ENCODE measurements around the gene TTLL5. TPM values are rescaled to one million over a fixed set of nuclear protein-coding genes. Genes with fewer than 3 reads are reported as not detected.
A peak's percentile ranks its signal among the peaks of the same experiment; 100 is the strongest.

TTLL5 gene
- total RNA-seq, 1 donor from 2014 or later: 43.1 TPM

DNA sequence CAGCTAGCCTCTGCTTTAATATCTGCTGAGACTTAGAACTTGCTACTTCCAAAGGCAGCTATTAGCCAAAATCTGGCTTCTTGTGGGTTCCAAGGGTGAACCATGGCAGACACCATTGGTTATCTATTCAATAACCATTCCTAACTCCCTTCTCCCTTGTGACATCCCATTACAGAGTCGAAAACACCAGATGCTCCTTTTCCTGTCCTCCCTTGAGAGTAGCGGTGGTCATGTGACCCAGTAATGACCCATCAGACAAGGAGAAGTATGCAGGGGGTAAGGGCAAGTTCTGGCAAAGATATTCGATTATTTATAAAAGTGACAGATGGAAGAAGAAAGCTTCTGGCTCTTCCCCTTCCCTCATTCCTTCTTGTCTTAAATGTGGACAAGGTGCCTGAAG, 300.6 kb downstream of the TTLL5 start:
- Mint-ChIP-seq H3K27ac (ENCODE audit: unreplicated experiment) (peak overlapping the region; percentile 93), H3K27me3 (ENCODE audit: unreplicated experiment) (peaks cover 4% of the 10 kb centered on the region), H3K36me3 (ENCODE audit: unreplicated experiment) (peaks cover 16% of the 10 kb centered on the region), H3K4me1 (ENCODE audit: low read depth, unreplicated experiment) (peaks cover 43% of the 10 kb centered on the region), H3K9me3 (ENCODE audit: unreplicated experiment) (peaks cover 21% of the 10 kb centered on the region), H3K4me3 (ENCODE audit: unreplicated experiment) (peak overlapping the region; percentile 26)
- TF ChIP-seq, protein P1, sequence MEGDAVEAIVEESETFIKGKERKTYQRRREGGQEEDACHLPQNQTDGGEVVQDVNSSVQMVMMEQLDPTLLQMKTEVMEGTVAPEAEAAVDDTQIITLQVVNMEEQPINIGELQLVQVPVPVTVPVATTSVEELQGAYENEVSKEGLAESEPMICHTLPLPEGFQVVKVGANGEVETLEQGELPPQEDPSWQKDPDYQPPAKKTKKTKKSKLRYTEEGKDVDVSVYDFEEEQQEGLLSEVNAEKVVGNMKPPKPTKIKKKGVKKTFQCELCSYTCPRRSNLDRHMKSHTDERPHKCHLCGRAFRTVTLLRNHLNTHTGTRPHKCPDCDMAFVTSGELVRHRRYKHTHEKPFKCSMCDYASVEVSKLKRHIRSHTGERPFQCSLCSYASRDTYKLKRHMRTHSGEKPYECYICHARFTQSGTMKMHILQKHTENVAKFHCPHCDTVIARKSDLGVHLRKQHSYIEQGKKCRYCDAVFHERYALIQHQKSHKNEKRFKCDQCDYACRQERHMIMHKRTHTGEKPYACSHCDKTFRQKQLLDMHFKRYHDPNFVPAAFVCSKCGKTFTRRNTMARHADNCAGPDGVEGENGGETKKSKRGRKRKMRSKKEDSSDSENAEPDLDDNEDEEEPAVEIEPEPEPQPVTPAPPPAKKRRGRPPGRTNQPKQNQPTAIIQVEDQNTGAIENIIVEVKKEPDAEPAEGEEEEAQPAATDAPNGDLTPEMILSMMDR (IDR thresholded peaks at IDR 0.05; ENCODE audit: partially characterized antibody, unreplicated experiment): no peak
- DNase-seq: peak; percentile 47

DNA sequence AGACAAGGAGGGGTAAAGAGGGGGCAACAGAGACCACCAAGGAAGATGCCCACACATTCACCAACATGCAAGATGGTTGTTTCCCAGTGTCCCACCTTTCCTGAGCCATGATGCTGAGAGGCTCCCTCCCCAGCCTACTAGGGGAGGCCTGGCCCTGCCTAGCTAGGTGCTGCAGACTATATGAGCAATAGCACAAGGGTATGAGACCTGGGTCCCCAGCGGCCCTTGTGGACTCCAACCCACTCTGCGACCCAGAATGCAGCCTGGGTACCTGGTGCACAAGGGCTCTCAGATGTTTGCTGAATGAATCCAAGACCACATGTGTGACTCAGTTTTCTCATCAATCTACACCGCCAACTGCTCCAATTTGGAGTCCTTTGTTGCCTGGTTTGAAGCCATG, 306.8 kb downstream of the TTLL5 start:
- TF ChIP-seq, protein P1 (IDR thresholded peaks at IDR 0.05; ENCODE audit: partially characterized antibody, unreplicated experiment): no peak
- no peak overlapping the region for H3K4me3 Mint-ChIP-seq (ENCODE audit: unreplicated experiment)
- peaks cover 10% of the 10 kb centered on the region for H3K36me3 Mint-ChIP-seq (ENCODE audit: unreplicated experiment)
- H3K27me3 Mint-ChIP-seq (ENCODE audit: unreplicated experiment): peaks cover 18% of the 10 kb centered on the region
- peaks cover 46% of the 10 kb centered on the region for H3K4me1 Mint-ChIP-seq (ENCODE audit: low read depth, unreplicated experiment)
- DNase-seq: no peak
- H3K27ac Mint-ChIP-seq (ENCODE audit: unreplicated experiment): no peak overlapping the region
- peaks cover 3% of the 10 kb centered on the region for H3K9me3 Mint-ChIP-seq (ENCODE audit: unreplicated experiment)

DNA sequence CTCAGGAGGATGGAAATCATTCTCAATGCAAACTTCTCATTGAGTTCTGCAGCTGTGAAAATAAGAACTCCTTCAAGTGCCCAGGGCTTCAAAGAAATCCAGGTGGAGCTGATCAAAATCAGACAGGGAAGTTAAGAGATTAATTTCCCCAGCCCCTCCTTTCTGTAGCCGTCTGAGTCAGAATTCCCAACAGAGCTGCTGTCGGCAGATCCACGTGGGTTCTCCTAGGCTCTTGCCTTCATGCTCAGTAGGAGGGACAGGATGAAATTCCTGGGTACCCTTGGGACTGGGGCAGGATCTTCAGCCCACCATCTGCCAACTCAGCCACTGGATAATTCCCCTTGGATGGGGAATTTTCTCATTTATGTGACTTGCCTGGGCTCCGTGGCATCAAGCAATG, 307.4 kb downstream of the TTLL5 start:
- TF ChIP-seq, protein P1 (IDR thresholded peaks at IDR 0.05; ENCODE audit: partially characterized antibody, unreplicated experiment): no peak
- Mint-ChIP-seq H3K27ac (ENCODE audit: unreplicated experiment) (peak overlapping the region; percentile 86), H3K36me3 (ENCODE audit: unreplicated experiment) (peaks cover 10% of the 10 kb centered on the region), H3K9me3 (ENCODE audit: unreplicated experiment) (peaks cover 3% of the 10 kb centered on the region), H3K4me3 (ENCODE audit: unreplicated experiment) (peak overlapping the region; percentile 39), H3K4me1 (ENCODE audit: low read depth, unreplicated experiment) (peaks cover 51% of the 10 kb centered on the region), H3K27me3 (ENCODE audit: unreplicated experiment) (peaks cover 18% of the 10 kb centered on the region)
- no peak for DNase-seq

DNA sequence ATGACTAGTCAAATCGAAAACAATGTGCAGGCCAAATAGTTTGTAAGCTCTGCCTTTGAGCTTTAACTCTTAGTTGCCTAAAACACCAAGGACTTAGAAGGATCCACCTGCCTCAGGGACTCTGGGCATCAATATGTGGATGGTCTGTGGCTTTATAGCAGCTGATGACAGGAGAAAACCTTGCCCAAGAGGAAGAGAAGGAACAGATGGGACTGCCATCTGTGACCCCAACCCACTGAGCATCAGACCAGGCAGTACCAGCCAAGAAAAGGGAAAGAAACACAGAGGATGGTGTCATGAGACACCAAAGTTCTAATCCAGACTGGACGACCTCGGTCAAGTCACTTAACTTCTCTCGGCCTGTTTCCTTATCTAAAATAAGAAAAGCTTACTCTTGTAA, 308.1 kb downstream of the TTLL5 start:
- Mint-ChIP-seq H3K9me3 (ENCODE audit: unreplicated experiment) (peaks cover 3% of the 10 kb centered on the region), H3K4me3 (ENCODE audit: unreplicated experiment) (peak overlapping the region; percentile 39), H3K4me1 (ENCODE audit: low read depth, unreplicated experiment) (peaks cover 52% of the 10 kb centered on the region), H3K36me3 (ENCODE audit: unreplicated experiment) (peaks cover 10% of the 10 kb centered on the region), H3K27me3 (ENCODE audit: unreplicated experiment) (peaks cover 18% of the 10 kb centered on the region), H3K27ac (ENCODE audit: unreplicated experiment) (peak overlapping the region; percentile 86)
- TF ChIP-seq, protein P1 (IDR thresholded peaks at IDR 0.05; ENCODE audit: partially characterized antibody, unreplicated experiment): no peak
- no peak for DNase-seq

DNA sequence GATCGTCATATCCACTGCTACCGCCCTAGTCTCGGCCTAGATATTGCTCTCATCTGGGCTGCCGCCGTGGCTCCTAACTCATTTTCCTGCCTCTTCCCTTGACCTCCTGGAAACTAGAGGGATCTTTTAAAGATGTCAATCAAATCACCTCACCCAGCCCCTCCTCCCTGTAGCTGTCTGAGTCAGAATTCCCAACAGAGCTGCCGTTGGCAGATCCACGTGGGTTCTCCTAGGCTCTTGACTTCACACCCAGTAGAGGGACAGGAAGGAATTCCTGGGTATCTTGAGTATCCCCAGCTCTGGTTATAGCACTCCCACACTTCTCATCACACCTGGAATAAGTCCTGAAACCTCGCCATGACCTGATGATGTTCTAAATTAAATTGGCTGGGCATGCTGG, 308.8 kb downstream of the TTLL5 start:
- peak overlapping the region; percentile 58 for H3K4me3 Mint-ChIP-seq (ENCODE audit: unreplicated experiment)
- H3K27ac Mint-ChIP-seq (ENCODE audit: unreplicated experiment): peak overlapping the region; percentile 86
- H3K27me3 Mint-ChIP-seq (ENCODE audit: unreplicated experiment): peaks cover 18% of the 10 kb centered on the region
- H3K36me3 Mint-ChIP-seq (ENCODE audit: unreplicated experiment): peaks cover 10% of the 10 kb centered on the region
- peaks cover 46% of the 10 kb centered on the region for H3K4me1 Mint-ChIP-seq (ENCODE audit: low read depth, unreplicated experiment)
- TF ChIP-seq, protein P1 (IDR thresholded peaks at IDR 0.05; ENCODE audit: partially characterized antibody, unreplicated experiment): no peak
- H3K9me3 Mint-ChIP-seq (ENCODE audit: unreplicated experiment): peaks cover 3% of the 10 kb centered on the region
- DNase-seq: no peak
